Astrocyte (in vitro differentiated cells and primary cell): ENCODE results near the gene DEDD2.

Experiments used
- EZH2 ChIP-seq: IDR thresholded peaks from 2 replicates; pipeline ENCODE4 v1.6.1; 2012; ENCODE audit warnings: mild to moderate bottlenecking, low read length, inconsistent platforms; ENCODE audit not compliant: insufficient read depth
- TF ChIP-seq, protein P1 (sequence below): IDR thresholded peaks from 2 replicates; pipeline ENCODE4 v1.5.1; 2011; ENCODE audit warnings: low read depth, mild to moderate bottlenecking, inconsistent platforms, low read length, moderate library complexity; ENCODE audit not compliant: insufficient read depth

- TF ChIP-seq, protein P1, sequence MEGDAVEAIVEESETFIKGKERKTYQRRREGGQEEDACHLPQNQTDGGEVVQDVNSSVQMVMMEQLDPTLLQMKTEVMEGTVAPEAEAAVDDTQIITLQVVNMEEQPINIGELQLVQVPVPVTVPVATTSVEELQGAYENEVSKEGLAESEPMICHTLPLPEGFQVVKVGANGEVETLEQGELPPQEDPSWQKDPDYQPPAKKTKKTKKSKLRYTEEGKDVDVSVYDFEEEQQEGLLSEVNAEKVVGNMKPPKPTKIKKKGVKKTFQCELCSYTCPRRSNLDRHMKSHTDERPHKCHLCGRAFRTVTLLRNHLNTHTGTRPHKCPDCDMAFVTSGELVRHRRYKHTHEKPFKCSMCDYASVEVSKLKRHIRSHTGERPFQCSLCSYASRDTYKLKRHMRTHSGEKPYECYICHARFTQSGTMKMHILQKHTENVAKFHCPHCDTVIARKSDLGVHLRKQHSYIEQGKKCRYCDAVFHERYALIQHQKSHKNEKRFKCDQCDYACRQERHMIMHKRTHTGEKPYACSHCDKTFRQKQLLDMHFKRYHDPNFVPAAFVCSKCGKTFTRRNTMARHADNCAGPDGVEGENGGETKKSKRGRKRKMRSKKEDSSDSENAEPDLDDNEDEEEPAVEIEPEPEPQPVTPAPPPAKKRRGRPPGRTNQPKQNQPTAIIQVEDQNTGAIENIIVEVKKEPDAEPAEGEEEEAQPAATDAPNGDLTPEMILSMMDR: no peak
- TF ChIP-seq EZH2: no peak
These were observed 60.9 kb downstream of the DEDD2 start for GRCh38 chr19:42156571-42156970.
